ENCODE measurements around the gene FAM9C. TPM values are rescaled to one million over a fixed set of nuclear protein-coding genes. Genes with fewer than 3 reads are reported as not detected.

The FAM9C gene
- total RNA-seq, 1 experiment from 2014 or later, result not detected

DNA sequence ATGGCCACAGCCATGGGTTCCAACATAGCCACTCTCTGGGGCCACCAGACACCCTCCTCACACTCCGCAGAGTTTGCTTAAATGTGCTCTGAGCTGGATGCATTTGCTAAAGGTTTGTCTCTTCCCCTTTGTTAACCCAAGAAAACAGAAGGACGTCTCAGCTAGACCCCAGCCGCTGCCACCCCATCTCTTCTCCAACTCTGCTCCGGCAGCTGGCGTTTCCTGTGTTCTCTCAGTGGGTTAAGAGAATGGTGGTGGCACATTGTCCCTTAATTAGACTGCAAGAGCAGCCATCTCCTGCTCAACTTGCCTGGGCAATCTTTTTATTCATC lies 43.7 kb upstream of the FAM9C start:
- no peak overlapping the region for H3K9ac ChIP-seq (ENCODE audit: low read length)
- POLR2A ChIA-PET, result no interaction called here
- intact Hi-C loops (cut with micrococcal nuclease), result no loop called here
- no peaks in the 10 kb centered on the region for H3K4me1 ChIP-seq (ENCODE audit: control insufficient read depth in 1 of 2, insufficient read depth in 2 of 2, low read length in 2 of 2)
- H3K79me2 ChIP-seq (ENCODE audit: insufficient read depth, low read length), result no peaks in the 10 kb centered on the region
- no peak for TF ChIP-seq CBX3 (IDR thresholded peaks at IDR 0.05; ENCODE audit: low read depth)
- TF ChIP-seq ATF3 (IDR thresholded peaks at IDR 0.05), result no peak
- TF ChIP-seq SRF (IDR thresholded peaks at IDR 0.05; ENCODE audit: low read depth), result no peak
- TF ChIP-seq SP1 (IDR thresholded peaks at IDR 0.05; ENCODE audit: low read depth), result no peak
- no peak for TF ChIP-seq EZH2phosphoT487 (IDR thresholded peaks at IDR 0.05; ENCODE audit: borderline replicate concordance)
- TF ChIP-seq CEBPB (IDR thresholded peaks at IDR 0.05; ENCODE audit: low read depth), result no peak
- no peak for TF ChIP-seq SIN3A (IDR thresholded peaks at IDR 0.05; ENCODE audit: low read depth)
- no peak for TF ChIP-seq FOSL1 (IDR thresholded peaks at IDR 0.05; ENCODE audit: low read depth)
- TF ChIP-seq POLR2AphosphoS5 (IDR thresholded peaks at IDR 0.05; ENCODE audit: low read depth, low read length), result no peak
- TF ChIP-seq POLR2A (IDR thresholded peaks at IDR 0.05; ENCODE audit: borderline replicate concordance, extremely low read depth, insufficient read depth, insufficient read length), result no peak
- TF ChIP-seq JUND (IDR thresholded peaks at IDR 0.05), result no peak
- TF ChIP-seq, protein P1, sequence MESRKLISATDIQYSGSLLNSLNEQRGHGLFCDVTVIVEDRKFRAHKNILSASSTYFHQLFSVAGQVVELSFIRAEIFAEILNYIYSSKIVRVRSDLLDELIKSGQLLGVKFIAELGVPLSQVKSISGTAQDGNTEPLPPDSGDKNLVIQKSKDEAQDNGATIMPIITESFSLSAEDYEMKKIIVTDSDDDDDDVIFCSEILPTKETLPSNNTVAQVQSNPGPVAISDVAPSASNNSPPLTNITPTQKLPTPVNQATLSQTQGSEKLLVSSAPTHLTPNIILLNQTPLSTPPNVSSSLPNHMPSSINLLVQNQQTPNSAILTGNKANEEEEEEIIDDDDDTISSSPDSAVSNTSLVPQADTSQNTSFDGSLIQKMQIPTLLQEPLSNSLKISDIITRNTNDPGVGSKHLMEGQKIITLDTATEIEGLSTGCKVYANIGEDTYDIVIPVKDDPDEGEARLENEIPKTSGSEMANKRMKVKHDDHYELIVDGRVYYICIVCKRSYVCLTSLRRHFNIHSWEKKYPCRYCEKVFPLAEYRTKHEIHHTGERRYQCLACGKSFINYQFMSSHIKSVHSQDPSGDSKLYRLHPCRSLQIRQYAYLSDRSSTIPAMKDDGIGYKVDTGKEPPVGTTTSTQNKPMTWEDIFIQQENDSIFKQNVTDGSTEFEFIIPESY (IDR thresholded peaks at IDR 0.05; ENCODE audit: extremely low read depth, insufficient replicate concordance, low read length), result no peak
- no peak for TF ChIP-seq YY1 (IDR thresholded peaks at IDR 0.05; ENCODE audit: extremely low read depth, insufficient replicate concordance, low read depth, low read length)
- no peak for TF ChIP-seq EZH2 (IDR thresholded peaks at IDR 0.05)
- TF ChIP-seq EGR1 (IDR thresholded peaks at IDR 0.05; ENCODE audit: low read depth), result no peak
- H3K9me3 ChIP-seq (ENCODE audit: control insufficient read depth in 1 of 2, insufficient read depth in 1 of 2, low read depth in 1 of 2, low read length in 2 of 2), result no peaks in the 10 kb centered on the region
- DNase-seq (ENCODE audit: low read depth, low spot score), result no peak
- no peak overlapping the region for H2AFZ ChIP-seq (ENCODE audit: low read depth, low read length, poor library complexity, severe bottlenecking)
- RAD21 ChIA-PET (ENCODE audit: low non-redundant PET in 1 of 2, low total read pairs in 2 of 2, uncharacterized antibody in 2 of 2, unreplicated experiment in 2 of 2), result no interaction called here
- no peak for ATAC-seq
- H3K9me2 ChIP-seq (ENCODE audit: insufficient read depth), result no peaks in the 10 kb centered on the region
- H4K20me1 ChIP-seq (ENCODE audit: insufficient read depth), result no peaks in the 10 kb centered on the region
- no peak overlapping the region for H3K4me3 ChIP-seq (replicated peaks in 1 of 2; ENCODE audit: low read depth in 1 of 2, low read length in 2 of 2)
- BruUV-seq (replicated peaks), result no TSS peak
- H3K36me3 ChIP-seq (ENCODE audit: control insufficient read depth in 1 of 2, insufficient read depth in 2 of 2, low read length in 2 of 2), result no peaks in the 10 kb centered on the region
- CTCF ChIA-PET, result no interaction called here
- H3K27me3 ChIP-seq (ENCODE audit: insufficient read depth, low read length), result no peaks in the 10 kb centered on the region
- H3K4me2 ChIP-seq (ENCODE audit: low read length), result no peak overlapping the region
- no peak overlapping the region for H3K27ac ChIP-seq (ENCODE audit: low read depth, low read length)
